ENCODE data around the gene DNAJC25. TPM values are rescaled to one million over a fixed set of nuclear protein-coding genes. Genes with fewer than 3 reads are reported as not detected.
A peak's percentile ranks its signal among the peaks of the same experiment; 100 is the strongest.

DNAJC25 gene
- total RNA-seq, 1 experiment from 2014 or later = 7.9 TPM

- Histone ChIP-seq H2AFZ (peak within 1 kb of the TSS; percentile 83), H3K4me1 (replicated peaks; ENCODE audit: insufficient read depth) (peaks cover 16% of the 10 kb centered on the region), H3K27me3 (ENCODE audit: insufficient read depth, low read depth) (no peaks in the 10 kb centered on the region), H3K9me2 (ENCODE audit: insufficient read depth) (no peaks in the 10 kb centered on the region), H3K4me2 (peak within 1 kb of the TSS; percentile 94), H3K9me3 (ENCODE audit: insufficient read depth, low read depth) (no peaks in the 10 kb centered on the region), H4K20me1 (ENCODE audit: insufficient read depth) (no peaks in the 10 kb centered on the region; the same call in 1 of the 2 replicates), H3K79me2 (ENCODE audit: low read depth) (peaks cover 31% of the 10 kb centered on the region), H3K27ac (peak within 1 kb of the TSS; percentile 48), H3K4me3 (peak within 1 kb of the TSS; percentile 73), H3K36me3 (ENCODE audit: low read depth) (peaks cover 9% of the 10 kb centered on the region; the same call in 1 of the 2 replicates), H3F3A (ENCODE audit: insufficient read depth, low read depth) (peaks cover 11% of the 10 kb centered on the region; the same call in 1 of the 2 replicates)
- POLR2A ChIA-PET (ENCODE audit: unreplicated experiment) = interaction anchor here (0.6 kb wide), 1 partner anchor 30 kb away, joined by 11 read pairs; the partner anchor contains the start of gene DNAJC25
- DNase-seq = peak in 1 of 2 experiments; percentile 69
- CTCF ChIA-PET = no interaction called here
- BruUV-seq (replicated peaks) = no TSS peak
- intact Hi-C loops (cut with micrococcal nuclease; ENCODE audit: unreplicated experiment) = loop anchor here (5.0 kb wide), 2 partner anchors 179 to 411 kb away; partner anchors contain the start of gene ECPAS
- TF ChIP-seq EZH2 (IDR thresholded peaks at IDR 0.05; ENCODE audit: low read depth) (no peak), CTCF (conservative IDR thresholded peaks at IDR 0.05) (no peak)
These were observed 30.1 kb downstream of the DNAJC25 start, which contains the start of gene GNG10 for GRCh38 chr9:111661150-111661801. GNG10 (plus strand) TSS chr9:111661605; CDS start chr9:111661635, 30 bp downstream.

GRCh38 chr9:111661802-111662521, 30.8 kb downstream of the DNAJC25 start:
- Histone ChIP-seq H3K27me3 (ENCODE audit: insufficient read depth, low read depth) (no peaks in the 10 kb centered on the region), H3F3A (ENCODE audit: insufficient read depth, low read depth) (peaks cover 11% of the 10 kb centered on the region; the same call in 1 of the 2 replicates), H3K27ac (peak overlapping the region; percentile 48), H3K4me1 (replicated peaks; ENCODE audit: insufficient read depth) (peaks cover 16% of the 10 kb centered on the region), H3K4me2 (peak overlapping the region; percentile 94), H4K20me1 (ENCODE audit: insufficient read depth) (no peaks in the 10 kb centered on the region; the same call in 1 of the 2 replicates), H3K9me2 (ENCODE audit: insufficient read depth) (no peaks in the 10 kb centered on the region), H2AFZ (peak overlapping the region; percentile 83), H3K36me3 (ENCODE audit: low read depth) (peaks cover 13% of the 10 kb centered on the region; the same call in 1 of the 2 replicates), H3K79me2 (ENCODE audit: low read depth) (peaks cover 31% of the 10 kb centered on the region), H3K4me3 (peak overlapping the region; percentile 73), H3K9me3 (ENCODE audit: insufficient read depth, low read depth) (no peaks in the 10 kb centered on the region)
- BruUV-seq (replicated peaks) = no TSS peak
- intact Hi-C loops (cut with micrococcal nuclease; ENCODE audit: unreplicated experiment) = loop anchor here (2.0 to 5.0 kb wide), 4 partner anchors 39 to 410 kb away; partner anchors contain the start of genes ECPAS and UGCG
- POLR2A ChIA-PET (ENCODE audit: unreplicated experiment) = no interaction called here
- TF ChIP-seq EZH2 (IDR thresholded peaks at IDR 0.05; ENCODE audit: low read depth) (no peak), CTCF (conservative IDR thresholded peaks at IDR 0.05) (no peak)
- peak; percentile 47 to 66 for DNase-seq
- CTCF ChIA-PET = no interaction called here

- intact Hi-C loops (cut with micrococcal nuclease; ENCODE audit: unreplicated experiment) = loop anchor here (1.0 to 5.0 kb wide), 6 partner anchors 31 to 410 kb away; partner anchors contain the start of genes DNAJC25, ECPAS, PTGR1 and UGCG
These were observed 31.6 kb downstream of the DNAJC25 start for GRCh38 chr9:111662576-111663300.

More at GRCh38 chr9:111662576-111663300, 31.6 kb downstream of the DNAJC25 start:
- peak overlapping the region; percentile 94 for H3K4me2 ChIP-seq
- peak overlapping the region; percentile 73 for H3K4me3 ChIP-seq
- H3K4me1 ChIP-seq (replicated peaks; ENCODE audit: insufficient read depth) = peaks cover 16% of the 10 kb centered on the region
- peak overlapping the region; percentile 83 for H2AFZ ChIP-seq
- H3K9me3 ChIP-seq (ENCODE audit: insufficient read depth, low read depth) = no peaks in the 10 kb centered on the region
- BruUV-seq (replicated peaks) = no TSS peak
- POLR2A ChIA-PET (ENCODE audit: unreplicated experiment) = no interaction called here
- CTCF ChIA-PET = interaction anchor here (0.9 kb wide), 1 partner anchor 52 kb away, joined by 7 read pairs; no protein-coding TSS in a partner anchor
- H3K79me2 ChIP-seq (ENCODE audit: low read depth) = peaks cover 31% of the 10 kb centered on the region
- H3K27me3 ChIP-seq (ENCODE audit: insufficient read depth, low read depth) = no peaks in the 10 kb centered on the region
- TF ChIP-seq EZH2 (IDR thresholded peaks at IDR 0.05; ENCODE audit: low read depth) (no peak), CTCF (conservative IDR thresholded peaks at IDR 0.05) (no peak)
- H3K9me2 ChIP-seq (ENCODE audit: insufficient read depth) = no peaks in the 10 kb centered on the region
- peak overlapping the region; percentile 48 for H3K27ac ChIP-seq
- peaks cover 11% of the 10 kb centered on the region; the same call in 1 of the 2 replicates for H3F3A ChIP-seq (ENCODE audit: insufficient read depth, low read depth)
- H4K20me1 ChIP-seq (ENCODE audit: insufficient read depth) = no peaks in the 10 kb centered on the region; the same call in 1 of the 2 replicates
- DNase-seq = no peak
- H3K36me3 ChIP-seq (ENCODE audit: low read depth) = peaks cover 13% of the 10 kb centered on the region; the same call in 1 of the 2 replicates
